DOHH2 (cell line): Measurements from ENCODE around the gene LSM14B.

Source experiments
- H3F3A ChIP-seq: fragments of 200-600 bp; sonication (generic), shearing (Covaris generic); 2 replicates; pipeline ENCODE4 v1.6.0; 2016; ENCODE audit warnings: antibody characterized with exemption, mild to moderate bottlenecking; ENCODE audit not compliant: control insufficient read depth, insufficient read depth
- H3K27ac ChIP-seq: fragments of 200-600 bp; sonication (generic); 2 replicates; pipeline ENCODE4 v1.5.1; 2014; ENCODE audit warnings: low read depth, mild to moderate bottlenecking, low read length, moderate library complexity
- H3K27me3 ChIP-seq: fragments of 200-600 bp; sonication (generic); 2 replicates; pipeline ENCODE4 v1.6.1; 2014; ENCODE audit warnings: mild to moderate bottlenecking, low read length, mixed read lengths; ENCODE audit not compliant: control insufficient read depth
- H3K36me3 ChIP-seq: fragments of 200-600 bp; sonication (generic); 2 replicates; pipeline ENCODE4 v1.6.1; 2014; ENCODE audit warnings: mild to moderate bottlenecking, low read length, moderate library complexity, mixed read lengths; ENCODE audit not compliant: control insufficient read depth
- H3K4me1 ChIP-seq: fragments of 200-600 bp; sonication (generic); 2 replicates; pipeline ENCODE4 v1.6.1; 2014; ENCODE audit warnings: mild to moderate bottlenecking, low read length, mixed read lengths; ENCODE audit not compliant: control insufficient read depth
- H3K4me2 ChIP-seq: fragments of 200-600 bp; sonication (generic); 2 replicates; pipeline ENCODE4 v1.6.0; 2014; ENCODE audit warnings: mild to moderate bottlenecking, low read length, moderate library complexity
- H3K4me3 ChIP-seq: fragments of 200-600 bp; sonication (generic); 2 replicates; pipeline ENCODE4 v1.5.1; 2014; ENCODE audit warnings: mild to moderate bottlenecking, low read length, mixed read lengths
- H3K79me2 ChIP-seq: fragments of 200-600 bp; sonication (generic); 2 replicates; pipeline ENCODE4 v1.6.1; 2014; ENCODE audit warnings: mild to moderate bottlenecking, low read length, mixed read lengths; ENCODE audit not compliant: control insufficient read depth
- H3K9me2 ChIP-seq: fragments of 200-600 bp; sonication (generic); replicated peaks from 2 replicates; pipeline ENCODE4 v1.6.1; 2014; ENCODE audit warnings: mild to moderate bottlenecking, low read length, mixed read lengths; ENCODE audit not compliant: control insufficient read depth
- H3K9me3 ChIP-seq: fragments of 200-600 bp; sonication (generic); 2 replicates; pipeline ENCODE4 v1.6.1; 2014; ENCODE audit warnings: antibody characterized with exemption, low read length, mixed read lengths; ENCODE audit not compliant: control insufficient read depth, insufficient read depth
- H4K20me1 ChIP-seq: fragments of 200-600 bp; sonication (generic); 2 replicates; pipeline ENCODE4 v1.6.0; 2014; ENCODE audit warnings: low read depth, mild to moderate bottlenecking, antibody characterized with exemption, low read length, moderate library complexity; ENCODE audit not compliant: control insufficient read depth, insufficient read depth
- CTCF ChIP-seq: fragments of 200-600 bp; sonication (generic); IDR thresholded peaks from one replicate; pipeline ENCODE4 v1.5.1; 2014; ENCODE audit warnings: antibody characterized with exemption, mild to moderate bottlenecking, low read depth, low read length; ENCODE audit not compliant: poor library complexity, severe bottlenecking
- EZH2phosphoT487 ChIP-seq: fragments of 200-600 bp; sonication (generic); IDR thresholded peaks from 2 replicates; pipeline ENCODE4 v1.6.1; 2017; ENCODE audit warnings: borderline replicate concordance, mild to moderate bottlenecking, antibody characterized with exemption, low read length, moderate library complexity, mixed read lengths

The LSM14B gene

DNA sequence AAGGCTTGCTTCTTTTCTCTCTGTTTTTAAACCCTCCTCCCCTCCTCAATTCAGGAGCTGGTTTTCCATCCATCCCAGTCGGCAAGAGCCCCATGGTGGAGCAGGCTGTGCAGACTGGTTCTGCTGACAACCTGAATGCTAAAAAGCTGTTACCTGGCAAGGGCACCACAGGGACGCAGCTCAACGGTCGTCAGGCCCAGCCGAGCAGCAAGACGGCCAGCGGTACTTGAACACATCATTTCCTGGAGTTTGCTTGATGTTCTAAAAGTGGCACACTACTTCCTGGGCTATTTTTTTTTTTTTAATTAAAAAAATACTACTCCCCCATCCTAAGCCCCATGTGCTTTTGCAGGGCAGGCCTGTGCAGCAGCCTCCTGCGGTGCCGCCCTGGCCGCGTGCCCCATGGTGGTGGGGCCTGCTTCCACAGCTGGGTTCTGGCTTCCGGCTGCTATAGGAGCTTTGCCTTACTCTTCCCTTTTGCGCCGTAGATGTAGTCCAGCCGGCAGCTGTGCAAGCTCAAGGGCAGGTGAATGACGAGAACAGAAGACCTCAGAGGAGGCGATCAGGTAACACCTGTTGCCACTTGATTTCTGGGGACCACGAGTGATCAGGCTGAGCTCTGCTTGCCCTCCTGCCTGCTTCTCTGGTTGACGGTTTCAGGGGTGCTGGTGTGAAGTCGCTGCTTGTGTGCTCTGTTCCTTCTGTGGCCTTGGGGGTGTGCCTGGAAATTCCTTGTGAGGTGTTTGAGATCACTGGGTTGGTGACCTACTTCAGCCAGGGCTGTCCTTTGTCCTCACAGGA, 7.7 kb downstream of the LSM14B start:
- peak overlapping the region; percentile 87 for H3K4me2 ChIP-seq
- TF ChIP-seq EZH2phosphoT487: no peak
- no peak for TF ChIP-seq CTCF

DNA sequence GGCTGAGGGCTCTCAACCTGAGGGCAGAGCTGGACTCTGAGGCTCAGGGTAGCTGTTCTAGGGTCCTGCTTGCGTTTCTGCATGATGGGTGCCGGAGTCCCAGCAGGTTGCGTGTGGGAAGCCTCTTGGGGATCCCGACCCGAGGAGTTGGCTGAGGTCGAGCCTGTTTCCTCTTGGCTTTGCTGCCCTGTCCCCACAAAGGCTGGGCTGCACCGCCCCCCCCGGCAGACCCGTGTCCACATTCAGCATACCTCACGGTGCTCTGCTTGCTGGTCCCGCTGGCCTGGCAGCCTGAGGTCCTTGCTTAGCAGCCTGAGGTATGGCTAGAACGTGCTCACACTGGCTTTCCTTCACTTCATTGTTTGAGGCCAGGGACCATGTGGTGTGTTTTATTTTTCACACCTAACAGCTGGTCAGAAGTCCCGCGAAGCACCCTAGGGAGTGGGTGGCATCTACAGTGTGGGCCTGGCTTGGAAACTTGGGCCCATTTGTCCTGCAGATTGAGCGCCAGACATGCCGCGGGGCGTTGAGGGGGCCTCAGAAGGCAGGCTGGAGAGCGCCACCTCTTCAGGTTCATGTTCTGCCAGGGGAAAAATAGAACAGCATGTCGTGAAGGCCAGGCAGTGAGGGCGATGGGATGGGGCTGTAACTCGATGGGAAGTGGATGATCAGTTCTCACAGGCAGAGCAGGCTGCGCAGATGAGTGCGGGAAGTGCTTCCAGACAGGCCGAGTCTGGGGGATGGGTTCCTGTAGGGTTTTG, 9.5 kb downstream of the LSM14B start:
- Histone ChIP-seq H3K9me3 (no peaks in the 10 kb centered on the region), H3F3A (peaks cover 36% of the 10 kb centered on the region), H3K4me2 (no peak overlapping the region), H3K27ac (no peak overlapping the region), H4K20me1 (no peaks in the 10 kb centered on the region), H3K79me2 (peaks cover 56% of the 10 kb centered on the region), H3K9me2 (no peaks in the 10 kb centered on the region), H3K36me3 (peaks cover 97% of the 10 kb centered on the region), H3K4me3 (no peak overlapping the region), H3K27me3 (no peaks in the 10 kb centered on the region), H3K4me1 (peaks cover 41% of the 10 kb centered on the region)
- TF ChIP-seq EZH2phosphoT487 (no peak), CTCF (no peak)

More for the DNA sequence above, 7.7 kb downstream of the LSM14B start:
- Histone ChIP-seq H3K4me1 (peaks cover 37% of the 10 kb centered on the region), H3K79me2 (peaks cover 54% of the 10 kb centered on the region), H3F3A (peaks cover 23% of the 10 kb centered on the region), H3K27ac (peak overlapping the region; percentile 91), H3K27me3 (no peaks in the 10 kb centered on the region), H3K4me3 (peak overlapping the region; percentile 69), H3K9me3 (no peaks in the 10 kb centered on the region), H4K20me1 (no peaks in the 10 kb centered on the region), H3K9me2 (no peaks in the 10 kb centered on the region), H3K36me3 (peaks cover 97% of the 10 kb centered on the region)

DNA sequence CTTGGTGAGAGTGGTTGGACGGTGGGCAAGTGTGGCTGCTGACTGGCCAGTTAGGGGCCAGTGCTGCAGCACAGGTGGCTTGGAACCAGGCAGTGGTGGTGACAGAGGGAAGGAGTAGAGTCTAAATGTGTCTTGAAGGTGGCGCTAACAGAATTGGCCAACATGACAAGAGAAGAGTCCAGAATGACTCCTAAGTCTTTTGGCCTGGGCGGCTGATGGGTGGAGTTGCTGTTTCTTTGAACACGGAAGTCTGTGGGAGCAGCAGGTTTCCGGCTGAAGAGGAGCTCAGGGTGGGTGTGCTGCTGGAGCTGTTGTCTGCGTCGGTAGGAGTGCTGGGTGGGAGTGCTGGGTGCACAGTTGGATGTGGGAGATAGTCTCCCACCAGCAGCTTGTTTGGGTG, 10.1 kb downstream of the LSM14B start:
- peaks cover 4% of the 10 kb centered on the region; the same call in 1 of the 2 replicates for H4K20me1 ChIP-seq
- no peaks in the 10 kb centered on the region for H3K9me2 ChIP-seq
- peaks cover 96% of the 10 kb centered on the region for H3K36me3 ChIP-seq
- H3K4me3 ChIP-seq: no peak overlapping the region
- H3K27ac ChIP-seq: no peak overlapping the region
- TF ChIP-seq EZH2phosphoT487: no peak
- no peak for TF ChIP-seq CTCF
- peaks cover 56% of the 10 kb centered on the region for H3K79me2 ChIP-seq
- no peak overlapping the region for H3K4me2 ChIP-seq
- H3K27me3 ChIP-seq: no peaks in the 10 kb centered on the region
- peaks cover 41% of the 10 kb centered on the region for H3F3A ChIP-seq
- peaks cover 40% of the 10 kb centered on the region for H3K4me1 ChIP-seq
- H3K9me3 ChIP-seq: no peaks in the 10 kb centered on the region
